HepG2 (cell line): Measurements from ENCODE around the gene PDSS2. TPM values are rescaled to one million over a fixed set of nuclear protein-coding genes. Genes with fewer than 3 reads are reported as not detected.
A peak's percentile ranks its signal among the peaks of the same experiment; 100 is the strongest.

ENCODE experiments used
- ARID2 ChIP-seq: sonication (generic); formaldehyde crosslinking; IDR thresholded peaks from 2 replicates; pipeline ENCODE4 v1.8.1; 2022; ENCODE audit warnings: mild to moderate bottlenecking, missing genetic modification reagents, borderline replicate concordance
- CCDC6 ChIP-seq: sonication (generic); formaldehyde crosslinking; IDR thresholded peaks from 2 replicates; pipeline ENCODE4 v1.8.1; 2022; ENCODE audit warnings: mild to moderate bottlenecking, missing genetic modification reagents, moderate library complexity
- DRAP1 ChIP-seq: IDR thresholded peaks from 2 replicates; pipeline ENCODE4 v1.6.1; 2016; ENCODE audit warnings: missing genetic modification reagents, missing compliant biosample characterization
- ETV5 ChIP-seq: IDR thresholded peaks from 2 replicates; pipeline ENCODE4 v1.6.1; 2018; ENCODE audit warnings: missing biosample characterization, missing genetic modification reagents, inconsistent platforms, borderline replicate concordance
- KMT2B ChIP-seq: IDR thresholded peaks from 2 replicates; pipeline ENCODE4 v1.6.1; 2016; ENCODE audit warnings: missing genetic modification reagents, missing compliant biosample characterization
- MAZ ChIP-seq, 2 experiments: sonication (generic) in 1 of 2; formaldehyde crosslinking in 1 of 2; IDR thresholded peaks; 2 replicates each; pipeline versions ENCODE4 v1.5.0 to v1.6.1; 2012 to 2020; ENCODE audit warnings: low read depth in 2 of 2, mild to moderate bottlenecking in 2 of 2, borderline replicate concordance in 1 of 2, improper control_type of control experiment in 1 of 2, low read length in 1 of 2, missing genetic modification reagents in 1 of 2, moderate library complexity in 1 of 2
- NKX3-1 ChIP-seq: sonication (generic); formaldehyde crosslinking; IDR thresholded peaks from 2 replicates; pipeline ENCODE4 v1.5.0; 2020; ENCODE audit warnings: missing genetic modification reagents
- PAF1 ChIP-seq: IDR thresholded peaks from 2 replicates; pipeline ENCODE4 v1.6.1; 2016; ENCODE audit warnings: missing genetic modification reagents, missing compliant biosample characterization
- PRDM15 ChIP-seq: sonication (generic); formaldehyde crosslinking; IDR thresholded peaks from 2 replicates; pipeline ENCODE4 v1.4.0; 2020; ENCODE audit warnings: missing genetic modification reagents
- RNF2 ChIP-seq: fragments of 450-650 bp; conservative IDR thresholded peaks from 2 replicates; pipeline ENCODE4 v1.6.1; 2016; ENCODE audit warnings: low read depth
- THAP8 ChIP-seq: sonication (generic); formaldehyde crosslinking; IDR thresholded peaks from 2 replicates; pipeline ENCODE4 v1.5.1; 2020; ENCODE audit warnings: missing genetic modification reagents, mild to moderate bottlenecking, borderline replicate concordance
- ZHX2 ChIP-seq, 2 experiments: sonication (generic) in 1 of 2; formaldehyde crosslinking in 1 of 2; IDR thresholded peaks; 2 replicates each; pipeline versions ENCODE4 v1.6.1 to v1.9.0; 2014 to 2022; ENCODE audit warnings: antibody characterized with exemption in 1 of 2, borderline replicate concordance in 1 of 2, inconsistent platforms in 1 of 2, low read depth in 1 of 2, missing genetic modification reagents in 1 of 2
- ZNF101 ChIP-seq: sonication (generic); formaldehyde crosslinking; IDR thresholded peaks from 2 replicates; pipeline ENCODE4 v1.4.0; 2020; ENCODE audit warnings: mild to moderate bottlenecking, low read depth, missing genetic modification reagents, borderline replicate concordance
- ZNF382 ChIP-seq: sonication (generic); formaldehyde crosslinking; IDR thresholded peaks from 2 replicates; pipeline ENCODE4 v1.5.0; 2020; ENCODE audit warnings: missing genetic modification reagents, mild to moderate bottlenecking, borderline replicate concordance
- ZNF577 ChIP-seq: sonication (generic); formaldehyde crosslinking; IDR thresholded peaks from 2 replicates; pipeline ENCODE4 v1.4.0; 2020; ENCODE audit warnings: mild to moderate bottlenecking, low read depth, missing genetic modification reagents, borderline replicate concordance
- ZNF766 ChIP-seq: sonication (generic); formaldehyde crosslinking; IDR thresholded peaks from 2 replicates; pipeline ENCODE4 v1.5.0; 2020; ENCODE audit warnings: missing genetic modification reagents, borderline replicate concordance
- ZNF816 ChIP-seq: sonication (generic); formaldehyde crosslinking; IDR thresholded peaks from 2 replicates; pipeline ENCODE4 v1.8.0; 2022; ENCODE audit warnings: missing genetic modification reagents, mild to moderate bottlenecking, borderline replicate concordance
- polyA plus RNA-seq, 8 experiments: library from polyadenylated mRNA; depleted of rRNA in 3 of 8; stranded (reverse) in 7 of 8; unstranded in 1 of 8; fragments of >200 nt; fragmentation: Illumina TruSeq in 4 of 8; extraction: Trizol in 4 of 8; gene quantifications; 2 replicates each; pipeline versions ENCODE4 v1.2.1 to v1.2.3, GENCODE V29; 2011 to 2016; ENCODE audit warnings: low read depth in 4 of 8, missing spikeins in 1 of 8, mixed read lengths in 1 of 8; ENCODE audit not compliant: insufficient read depth in 1 of 8
- total RNA-seq, 5 experiments: library from RNA; depleted of rRNA; stranded (reverse); fragments of >200 nt; fragmentation: Illumina TruSeq; extraction: Trizol; gene quantifications; 2 replicates each; pipeline ENCODE4 v1.2.3, GENCODE V29; 2016; ENCODE audit warnings: low read depth in 1 of 5

The PDSS2 gene
- total and polyA plus RNA-seq, 2 of the 13 experiments (the other 11 are each of a cell fraction or from before 2014, with no cell fraction given) = 16.2 to 17.0 TPM

GRCh38 chr6:107115695-107116327 lies 343.6 kb downstream of the PDSS2 start (continued):
- TF ChIP-seq PRDM15 (CRISPR knock-in tag) = no peak
- TF ChIP-seq RNF2 = no peak
- TF ChIP-seq THAP8 (CRISPR knock-in tag) = peak; percentile 60; the same call in 1 of the 2 replicates
- no peak for TF ChIP-seq ZNF577
- TF ChIP-seq CCDC6 (CRISPR knock-in tag) = no peak
- TF ChIP-seq PAF1 (CRISPR knock-in tag) = no peak
- no peak for TF ChIP-seq ZNF382 (CRISPR knock-in tag)
- TF ChIP-seq ZNF816 (CRISPR knock-in tag) = no peak
- TF ChIP-seq ETV5 = no peak
- peak; percentile 48; the same call in 1 of the 2 replicates for TF ChIP-seq ZNF766 (CRISPR knock-in tag)
- TF ChIP-seq DRAP1 = peak; percentile 72
- TF ChIP-seq ARID2 (CRISPR knock-in tag) = no peak
- TF ChIP-seq ZHX2 (IDR thresholded peaks at IDR 0.05; ENCODE audit: low read depth) = no peak
- peak; percentile 60; the same call in 1 of the 2 replicates for TF ChIP-seq ZHX2 (CRISPR knock-in tag; IDR thresholded peaks at IDR 0.05; ENCODE audit: borderline replicate concordance)
- TF ChIP-seq ZNF101 (CRISPR knock-in tag) = no peak
- TF ChIP-seq KMT2B (CRISPR knock-in tag) = peak; percentile 46; the same call in 1 of the 2 replicates
- TF ChIP-seq NKX3-1 (CRISPR knock-in tag) = peak; percentile 48; the same call in 1 of the 2 replicates
- no peak for TF ChIP-seq MAZ (IDR thresholded peaks at IDR 0.05; ENCODE audit: borderline replicate concordance, low read depth, low read length)
- TF ChIP-seq MAZ (CRISPR knock-in tag; IDR thresholded peaks at IDR 0.05; ENCODE audit: low read depth) = no peak
